ENCODE data around the gene ARHGEF16.

Gene ARHGEF16
- 0.13 to 0.67 reads per million in 2 donors for total RNA-seq

GRCh38 chr1:3453891-3454810, at the start of gene ARHGEF16:
ARHGEF16 (plus strand) TSS chr1:3454665; CDS start chr1:3463085, 8,420 bp downstream.
- DNase-seq: no peak

DNA sequence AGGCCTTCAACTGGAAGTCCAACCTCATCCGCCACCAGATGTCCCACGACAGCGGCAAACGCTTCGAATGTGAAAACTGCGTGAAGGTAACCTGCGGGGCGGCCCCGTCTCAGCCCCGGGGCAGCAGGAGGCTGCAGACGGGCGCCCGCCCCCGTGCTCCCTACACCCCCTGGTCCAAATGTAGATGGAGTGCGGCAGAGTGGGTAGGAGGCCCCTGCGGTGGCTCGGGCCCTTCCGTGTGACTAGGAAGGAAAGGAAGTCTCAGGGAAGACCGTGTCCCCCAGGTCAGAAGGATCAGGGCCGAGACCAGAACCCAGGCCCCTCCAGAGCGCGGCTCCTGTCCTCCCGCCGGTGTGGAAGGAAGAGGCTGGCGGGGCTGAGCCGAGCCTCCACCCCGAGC, 49.7 kb upstream of the ARHGEF16 start:
- DNase-seq: no peak

DNA sequence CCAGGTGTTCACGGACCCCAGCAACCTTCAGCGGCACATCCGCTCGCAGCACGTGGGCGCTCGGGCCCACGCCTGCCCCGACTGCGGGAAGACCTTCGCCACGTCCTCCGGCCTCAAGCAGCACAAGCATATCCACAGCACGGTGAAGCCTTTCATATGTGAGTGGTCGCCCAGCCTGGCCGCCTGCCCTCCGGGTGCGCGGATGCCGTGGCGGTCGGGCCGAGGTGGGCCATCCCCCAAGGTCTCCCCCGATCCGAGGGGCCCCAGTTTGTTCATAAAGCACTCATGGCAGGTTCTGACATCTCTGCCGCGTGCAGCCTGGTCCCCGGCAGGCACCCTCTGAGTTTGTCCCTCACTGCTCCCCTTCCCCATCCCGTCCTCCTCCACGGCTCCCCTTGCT, 49.0 kb upstream of the ARHGEF16 start:
- no peak for DNase-seq

DNA sequence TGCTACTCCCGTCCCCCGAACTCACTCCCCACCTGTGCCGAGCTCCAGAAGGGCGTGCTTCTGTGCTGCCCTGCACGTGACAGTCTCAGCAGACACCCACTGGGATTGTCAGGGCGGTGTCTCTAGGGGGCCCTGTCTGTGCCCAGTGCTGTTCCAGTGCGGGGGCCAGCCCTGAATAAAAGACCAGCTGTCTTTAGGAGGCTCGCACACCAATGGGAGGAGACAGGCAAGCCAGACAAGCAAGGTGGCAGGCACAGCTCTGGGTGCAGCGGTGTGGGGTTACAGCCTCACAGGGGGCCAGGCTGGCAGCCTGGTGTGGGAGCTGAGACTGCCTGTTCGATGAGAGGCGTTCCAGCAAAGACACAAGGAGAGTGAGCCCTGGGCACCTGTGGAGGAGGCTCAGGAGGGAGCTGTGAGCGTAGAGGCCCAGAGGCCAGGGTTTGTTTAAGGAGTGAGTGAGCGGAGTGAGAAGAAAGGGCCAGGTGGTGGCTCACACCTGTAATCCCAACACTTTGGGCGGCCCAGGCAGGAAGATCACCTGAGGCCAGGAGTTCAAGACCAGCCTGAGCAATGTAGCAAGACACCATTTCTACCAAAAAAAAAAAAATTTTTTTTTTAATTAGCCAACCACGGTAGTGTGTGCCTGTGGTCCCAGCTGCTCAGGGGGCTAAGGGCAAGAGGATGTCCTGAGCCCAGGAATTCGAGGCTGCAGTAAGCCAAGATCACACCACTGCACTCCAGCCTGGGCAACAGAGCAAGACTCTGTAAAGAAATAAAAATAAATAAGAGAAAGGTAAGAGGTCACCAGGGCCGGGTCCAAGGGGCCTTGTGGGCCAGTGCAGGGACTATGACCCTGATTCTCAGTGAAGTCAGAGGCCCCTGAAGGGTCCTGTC, 48.2 kb upstream of the ARHGEF16 start:
- DNase-seq: no peak

GRCh38 chr1:3407021-3407420, 47.4 kb upstream of the ARHGEF16 start:
- DNase-seq: no peak

DNA sequence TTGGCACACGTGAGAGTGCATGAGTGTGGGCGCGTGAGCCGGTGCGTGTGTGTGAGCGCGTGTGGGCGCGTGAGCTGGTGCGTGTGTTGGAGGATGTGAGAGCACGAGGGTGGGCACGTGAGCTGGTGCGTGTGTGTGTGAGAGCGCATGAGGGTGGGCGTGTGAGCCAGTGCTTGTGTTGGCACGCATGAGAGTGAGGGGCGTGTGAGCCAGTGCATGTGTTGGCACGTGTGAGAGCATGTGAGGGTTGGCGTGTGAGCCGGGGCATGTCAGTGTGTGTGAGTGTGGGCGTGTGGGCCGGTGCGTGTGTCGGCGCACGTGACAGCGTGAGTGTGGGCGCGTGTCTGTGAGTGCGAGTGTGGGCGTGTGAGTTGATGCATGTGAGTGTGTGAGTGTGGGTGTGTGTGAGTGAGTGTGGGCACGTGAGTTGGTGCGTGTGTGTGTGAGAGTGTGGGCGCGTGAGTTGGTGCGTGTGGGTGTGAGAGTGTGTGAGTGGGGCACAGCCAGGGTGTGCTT, 45.7 kb upstream of the ARHGEF16 start:
- DNase-seq: no peak

- no peak for DNase-seq
Measured at GRCh38 chr1:3409366-3410141, 44.9 kb upstream of the ARHGEF16 start.

DNA sequence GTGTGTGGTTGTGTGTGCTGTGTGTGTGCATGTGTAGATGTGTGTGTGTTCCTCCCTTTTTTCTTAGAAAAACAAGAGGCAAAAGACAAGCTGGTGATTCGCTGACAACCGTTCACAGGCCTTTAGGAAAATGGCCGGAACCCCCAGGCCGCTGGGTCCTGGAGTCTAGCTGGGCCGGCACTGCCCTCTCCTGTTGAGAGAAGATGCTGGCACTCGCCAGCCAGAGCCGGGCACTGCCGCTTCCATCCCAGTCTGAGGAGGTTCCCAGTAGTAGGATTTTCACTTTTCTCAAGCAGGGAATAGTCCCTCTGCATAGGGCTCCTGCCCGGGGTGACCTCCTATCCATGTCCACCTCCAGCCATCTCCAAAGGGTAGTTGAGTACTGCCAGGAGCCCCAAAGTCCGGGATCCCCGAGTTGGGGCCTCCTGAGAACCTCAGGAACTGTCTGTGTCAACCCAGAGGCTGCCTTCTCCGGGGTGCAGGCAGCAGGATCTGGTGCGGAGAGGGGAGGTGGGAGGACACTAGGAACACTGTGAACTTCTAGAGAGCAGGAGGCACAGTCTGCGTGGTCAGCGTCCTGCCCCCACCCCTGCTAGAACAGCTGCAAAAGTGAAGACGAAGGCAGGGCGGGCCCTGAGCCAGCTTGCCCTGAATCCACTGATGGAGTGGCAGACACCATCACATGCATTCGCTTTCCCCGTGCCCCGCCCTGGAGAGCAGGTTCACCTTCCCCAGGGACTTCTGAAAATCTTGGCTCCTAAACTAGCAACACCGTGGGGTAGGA, 44.1 kb upstream of the ARHGEF16 start:
- DNase-seq: no peak

DNA sequence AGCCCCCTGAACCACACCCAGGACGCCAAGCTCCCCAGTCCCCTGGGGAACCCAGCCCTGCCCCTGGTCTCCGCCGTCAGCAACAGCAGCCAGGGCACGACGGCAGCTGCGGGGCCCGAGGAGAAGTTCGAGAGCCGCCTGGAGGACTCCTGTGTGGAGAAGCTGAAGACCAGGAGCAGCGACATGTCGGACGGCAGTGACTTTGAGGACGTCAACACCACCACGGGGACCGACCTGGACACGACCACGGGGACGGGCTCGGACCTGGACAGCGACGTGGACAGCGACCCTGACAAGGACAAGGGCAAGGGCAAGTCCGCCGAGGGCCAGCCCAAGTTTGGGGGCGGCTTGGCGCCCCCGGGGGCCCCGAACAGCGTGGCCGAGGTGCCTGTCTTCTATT, 42.7 kb upstream of the ARHGEF16 start:
- DNase-seq: no peak

DNA sequence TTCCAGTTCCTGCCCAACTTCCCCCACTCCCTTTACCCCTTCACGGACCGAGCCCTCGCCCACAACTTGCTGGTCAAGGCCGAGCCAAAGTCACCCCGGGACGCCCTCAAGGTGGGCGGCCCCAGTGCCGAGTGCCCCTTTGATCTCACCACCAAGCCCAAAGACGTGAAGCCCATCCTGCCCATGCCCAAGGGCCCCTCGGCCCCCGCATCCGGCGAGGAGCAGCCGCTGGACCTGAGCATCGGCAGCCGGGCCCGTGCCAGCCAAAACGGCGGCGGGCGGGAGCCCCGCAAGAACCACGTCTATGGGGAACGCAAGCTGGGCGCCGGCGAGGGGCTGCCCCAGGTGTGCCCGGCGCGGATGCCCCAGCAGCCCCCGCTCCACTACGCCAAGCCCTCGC, 42.1 kb upstream of the ARHGEF16 start:
- no peak for DNase-seq

GRCh38 chr1:3413975-3414710, 40.3 kb upstream of the ARHGEF16 start:
- no peak for DNase-seq

GRCh38 chr1:3415260-3416090, 39.0 kb upstream of the ARHGEF16 start:
- DNase-seq: no peak

DNA sequence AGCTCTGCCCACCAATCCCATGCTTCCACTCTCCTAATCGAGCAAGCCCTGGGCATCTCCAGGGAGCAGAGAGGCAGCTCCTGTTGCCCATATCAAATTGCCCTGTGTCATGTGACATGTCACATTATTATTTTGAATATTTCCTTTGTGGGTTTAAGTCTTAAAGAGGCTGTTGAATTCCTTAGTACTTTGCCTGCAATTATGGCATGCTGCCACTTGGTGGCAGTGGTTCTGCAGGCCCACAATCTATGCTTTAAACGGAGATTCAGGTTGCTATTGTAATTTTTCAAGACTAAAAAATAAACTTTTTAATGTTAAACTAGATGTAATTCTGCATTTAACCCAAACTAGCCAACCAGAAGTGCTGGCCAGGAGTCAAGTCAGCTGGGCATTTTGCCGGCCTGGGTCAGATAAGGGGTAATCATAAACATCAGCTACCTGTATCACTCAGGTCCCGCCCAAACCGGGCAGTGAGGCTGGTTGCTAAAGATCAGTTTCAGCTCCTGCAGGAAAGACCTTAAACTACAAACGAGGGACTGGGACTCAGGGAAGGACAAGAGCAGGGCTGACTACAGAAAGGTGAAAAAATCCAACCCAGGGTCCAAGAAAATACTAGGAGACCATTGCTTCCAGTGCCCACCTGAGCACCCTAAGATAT, 37.3 kb upstream of the ARHGEF16 start:
- DNase-seq: no peak

DNA sequence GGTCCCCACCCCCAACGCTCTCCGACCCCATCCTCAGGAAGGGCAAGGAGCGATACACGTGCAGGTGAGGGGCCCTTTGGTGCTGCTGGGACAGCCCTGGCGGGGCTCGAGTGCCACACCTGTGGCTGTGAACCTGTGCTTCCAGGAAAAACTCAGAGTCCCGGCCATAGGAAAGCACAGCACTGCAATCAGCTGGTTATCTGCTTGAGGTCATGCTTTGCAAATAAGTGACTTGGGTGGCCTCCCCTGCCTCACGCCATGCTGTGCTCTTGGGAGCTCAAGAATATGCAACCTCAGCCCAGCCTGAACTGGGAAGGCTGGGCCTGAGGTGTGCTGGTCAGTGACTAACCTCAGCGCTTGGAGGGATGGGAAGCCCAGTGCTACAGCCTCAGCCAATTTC, 36.5 kb upstream of the ARHGEF16 start:
- no peak for DNase-seq

DNA sequence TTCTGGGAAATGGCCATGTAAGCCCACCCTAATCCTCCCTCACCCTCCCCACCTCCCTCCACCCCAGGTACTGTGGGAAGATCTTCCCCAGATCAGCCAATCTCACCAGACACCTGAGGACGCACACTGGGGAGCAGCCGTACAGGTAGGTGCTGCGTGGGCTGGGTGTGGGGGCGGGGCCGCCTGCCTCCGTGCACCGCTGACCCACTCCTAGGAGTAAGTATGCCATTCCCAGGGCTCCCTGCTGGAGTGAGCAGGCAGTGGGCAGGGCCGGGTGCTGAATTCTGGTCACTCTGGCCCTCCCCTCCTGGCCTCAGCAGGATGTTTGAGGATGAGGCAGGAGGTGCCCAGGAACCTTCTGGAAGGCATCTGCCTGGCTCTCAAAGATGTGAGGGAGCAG, 35.9 kb upstream of the ARHGEF16 start:
- no peak for DNase-seq

DNA sequence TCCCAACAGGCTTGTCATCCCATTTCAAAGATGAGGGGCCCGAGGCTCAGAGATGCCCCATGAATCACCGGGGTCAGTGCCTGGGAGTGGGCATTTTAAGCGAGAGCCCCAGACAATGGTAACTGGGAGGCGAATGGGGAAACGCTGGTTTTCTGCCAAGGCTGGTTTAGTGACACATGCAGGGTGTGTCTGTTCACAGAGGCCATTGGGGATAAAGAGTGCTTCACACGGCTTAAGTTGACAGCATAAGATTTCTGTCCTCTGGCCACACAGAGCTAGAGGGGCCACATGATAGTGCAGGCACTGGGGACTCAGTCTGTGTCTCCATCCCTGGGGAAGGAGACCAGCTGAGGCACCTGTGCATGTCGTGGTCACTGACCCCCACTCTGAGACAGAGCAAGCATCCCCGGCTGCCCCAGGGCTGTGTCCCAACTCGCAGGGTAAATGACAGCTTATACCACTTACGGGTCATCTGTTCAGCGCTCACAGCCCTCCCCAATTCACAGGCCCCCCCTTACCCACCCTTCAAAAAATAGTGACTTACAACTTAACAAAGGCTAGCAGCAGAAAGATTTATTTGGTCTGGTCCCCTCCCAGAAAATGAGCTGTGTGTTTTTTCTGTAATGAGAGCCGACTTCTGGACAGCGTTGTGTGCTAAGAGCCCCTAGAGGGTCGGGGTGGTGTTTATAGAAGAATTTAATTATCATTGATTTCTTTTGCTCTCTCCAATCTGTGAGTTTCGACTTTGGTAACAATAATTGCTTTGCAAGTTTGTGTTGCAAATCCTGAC, 34.9 kb upstream of the ARHGEF16 start:
- no peak for DNase-seq

- no peak for DNase-seq
Measured at GRCh38 chr1:3420218-3420951, 34.1 kb upstream of the ARHGEF16 start.

DNA sequence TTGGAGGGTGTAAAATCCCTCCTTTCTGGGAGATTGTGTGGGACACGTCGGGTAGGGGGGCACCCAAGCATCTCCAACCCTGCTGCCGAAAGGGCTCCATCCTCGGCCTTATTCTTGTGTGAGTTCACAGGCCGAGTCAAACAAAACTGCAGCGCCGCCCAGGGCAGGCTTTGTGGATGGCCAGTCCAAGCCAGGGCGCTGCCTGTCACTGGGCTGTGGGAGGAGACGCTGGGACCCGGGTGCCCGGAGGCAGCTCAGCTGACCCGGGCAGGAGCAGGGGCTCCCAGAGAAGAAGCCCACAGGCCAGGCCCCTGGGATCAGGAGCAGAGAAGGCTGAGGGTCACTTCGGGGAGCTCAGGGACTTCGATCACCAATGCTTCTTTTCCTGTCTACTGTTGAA, 31.8 kb upstream of the ARHGEF16 start:
- DNase-seq: no peak
